ENCODE results near the gene MFSD12.
A peak's percentile ranks its signal among the peaks of the same experiment; 100 is the strongest.
"Not testable (repeated sequence)": the region's sequence is repeated elsewhere in the genome, so short reads cannot be mapped to it uniquely, and the experiment has no call there.

Gene MFSD12

DNA sequence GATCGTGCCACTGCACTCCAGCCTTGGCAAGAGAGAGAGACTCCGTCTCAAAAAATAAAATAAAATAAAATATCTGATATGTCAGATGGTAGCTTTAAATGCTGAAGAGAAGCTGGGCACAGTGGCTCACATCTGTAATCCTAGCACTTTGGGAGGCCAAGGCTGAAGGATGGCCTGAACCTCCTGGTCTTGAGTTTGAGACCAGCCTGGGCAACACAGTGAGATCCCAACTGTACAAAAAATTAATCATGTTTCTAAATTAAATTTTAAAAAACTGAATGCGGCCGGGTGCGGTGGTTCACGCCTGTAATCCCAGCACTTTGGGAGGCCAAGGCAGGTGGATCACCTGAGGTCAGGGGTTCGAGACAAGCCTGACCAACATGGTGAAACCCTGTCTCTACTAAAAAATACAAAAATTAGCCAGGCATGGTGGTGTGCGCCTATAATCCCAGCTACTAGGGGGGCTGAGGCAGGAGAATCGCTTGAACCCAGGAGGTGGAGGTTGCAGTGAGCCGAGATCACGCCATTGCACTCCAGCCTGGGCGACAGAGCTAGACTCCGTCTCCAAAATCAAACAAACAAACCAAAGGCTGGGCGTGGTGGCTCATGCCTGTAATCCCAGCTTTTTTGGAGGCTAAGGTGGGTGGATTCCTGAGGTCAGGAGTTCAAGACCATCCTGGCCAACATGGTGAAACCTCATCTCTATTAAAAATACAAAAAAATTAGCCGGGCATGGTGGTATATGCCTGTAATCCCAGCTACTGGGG, 26.8 kb upstream of the MFSD12 start:
- FAIRE-seq: not testable (repeated sequence)

DNA sequence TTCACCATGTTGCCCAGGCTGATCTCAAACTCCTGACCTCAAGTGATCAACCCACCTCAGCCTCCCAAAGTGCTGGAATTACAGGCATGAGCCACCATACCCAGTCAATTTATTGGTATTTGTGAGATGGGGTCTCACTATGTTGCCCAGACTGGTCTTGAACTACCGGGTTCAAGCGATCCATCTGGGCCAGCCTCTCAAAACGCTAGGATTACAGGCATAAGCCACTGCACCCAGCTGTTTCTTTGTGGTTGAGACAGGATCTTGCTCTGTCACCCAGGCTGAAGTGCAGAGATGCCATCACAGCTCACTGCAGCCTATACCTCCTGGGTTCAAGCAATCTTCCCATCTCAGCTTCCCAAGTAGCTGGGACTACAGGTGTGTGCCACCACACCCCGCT, 24.4 kb upstream of the MFSD12 start:
- not testable (repeated sequence) for FAIRE-seq

DNA sequence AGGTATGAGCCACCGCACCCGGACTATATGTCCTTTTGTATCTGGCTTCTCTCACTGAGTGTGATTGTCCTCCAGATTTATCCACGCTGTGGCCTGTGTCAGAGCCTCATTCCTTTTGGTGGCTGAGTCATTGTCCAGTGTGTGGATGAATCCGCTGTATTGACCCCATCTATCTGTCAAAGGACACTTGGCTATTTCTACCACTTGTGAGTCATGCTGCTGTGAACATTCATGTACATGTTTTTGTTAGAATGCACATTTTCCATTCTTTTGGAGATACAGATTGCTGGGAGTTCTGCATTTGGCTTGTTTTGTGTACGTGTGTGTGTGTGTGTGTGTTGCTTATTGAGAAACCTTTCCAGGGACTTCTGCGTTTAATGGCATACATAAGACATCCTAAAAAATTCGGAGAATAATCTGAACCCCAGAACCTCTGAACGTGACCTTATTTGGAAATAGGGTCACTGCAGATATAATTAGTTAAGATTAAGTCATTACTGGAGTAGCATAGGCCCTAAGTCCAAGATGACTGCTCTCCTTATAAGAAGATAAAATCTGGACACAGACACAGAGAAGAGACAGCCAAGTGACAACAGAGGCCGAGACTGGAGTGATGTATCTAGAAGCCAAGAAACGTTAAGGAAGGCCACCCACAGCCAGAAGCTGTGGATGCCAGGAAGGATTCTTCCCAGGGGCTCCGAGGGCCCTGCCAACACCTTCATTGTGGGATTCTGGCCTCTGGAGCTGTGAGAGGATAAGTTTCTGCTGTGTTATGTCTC, 23.0 kb upstream of the MFSD12 start:
- no peak for FAIRE-seq

DNA sequence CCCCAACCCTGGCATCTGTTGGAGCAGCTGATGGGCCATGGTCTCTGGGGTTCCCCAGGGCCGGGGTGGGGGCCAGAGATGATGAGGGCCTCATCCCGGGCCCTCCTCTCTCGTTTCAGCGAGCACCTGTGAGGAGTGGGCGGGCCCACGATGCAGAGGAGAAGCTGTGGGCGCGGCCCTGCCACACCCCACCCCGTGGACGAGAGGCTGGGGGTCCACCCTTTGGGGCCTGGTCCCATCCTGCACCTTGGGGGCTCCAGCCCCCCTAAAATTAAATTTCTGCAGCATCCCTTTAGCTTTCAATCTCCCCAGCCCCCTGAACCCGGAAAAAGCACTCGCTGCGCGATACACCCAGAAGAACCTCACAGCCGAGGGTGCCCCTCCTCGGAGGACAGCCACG, 21.0 kb upstream of the MFSD12 start:
- no peak for FAIRE-seq

DNA sequence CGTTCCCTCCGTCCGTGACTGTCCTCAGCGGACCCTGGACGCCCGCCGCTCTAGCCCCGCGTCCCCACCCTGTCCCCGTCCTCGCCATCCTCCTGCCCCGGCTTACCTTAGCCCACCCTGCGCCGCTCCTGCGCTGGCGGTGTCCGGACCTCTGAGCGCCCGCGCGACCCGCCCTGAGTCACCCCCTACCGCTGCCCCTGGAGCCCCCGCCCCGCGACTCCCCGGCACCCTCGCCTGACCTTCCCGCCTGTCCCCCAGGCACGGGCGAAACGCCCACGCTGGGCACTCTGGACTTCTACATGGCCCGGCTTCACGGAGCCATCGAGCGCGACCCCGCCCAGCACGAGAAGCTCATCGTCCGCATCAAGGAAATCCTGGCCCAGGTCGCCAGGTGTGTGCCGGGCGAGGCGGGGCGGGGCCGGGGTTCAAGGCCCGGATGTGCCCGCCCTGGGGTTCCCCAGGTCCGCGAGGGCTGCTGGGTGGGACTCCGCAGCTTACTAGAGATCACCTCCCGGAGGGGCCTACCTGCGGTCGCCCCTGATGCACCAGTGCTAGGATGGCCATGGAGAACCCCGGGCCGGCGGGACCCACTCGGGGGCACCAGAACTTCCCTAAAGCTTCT, 20.4 kb upstream of the MFSD12 start:
- FAIRE-seq: no peak

DNA sequence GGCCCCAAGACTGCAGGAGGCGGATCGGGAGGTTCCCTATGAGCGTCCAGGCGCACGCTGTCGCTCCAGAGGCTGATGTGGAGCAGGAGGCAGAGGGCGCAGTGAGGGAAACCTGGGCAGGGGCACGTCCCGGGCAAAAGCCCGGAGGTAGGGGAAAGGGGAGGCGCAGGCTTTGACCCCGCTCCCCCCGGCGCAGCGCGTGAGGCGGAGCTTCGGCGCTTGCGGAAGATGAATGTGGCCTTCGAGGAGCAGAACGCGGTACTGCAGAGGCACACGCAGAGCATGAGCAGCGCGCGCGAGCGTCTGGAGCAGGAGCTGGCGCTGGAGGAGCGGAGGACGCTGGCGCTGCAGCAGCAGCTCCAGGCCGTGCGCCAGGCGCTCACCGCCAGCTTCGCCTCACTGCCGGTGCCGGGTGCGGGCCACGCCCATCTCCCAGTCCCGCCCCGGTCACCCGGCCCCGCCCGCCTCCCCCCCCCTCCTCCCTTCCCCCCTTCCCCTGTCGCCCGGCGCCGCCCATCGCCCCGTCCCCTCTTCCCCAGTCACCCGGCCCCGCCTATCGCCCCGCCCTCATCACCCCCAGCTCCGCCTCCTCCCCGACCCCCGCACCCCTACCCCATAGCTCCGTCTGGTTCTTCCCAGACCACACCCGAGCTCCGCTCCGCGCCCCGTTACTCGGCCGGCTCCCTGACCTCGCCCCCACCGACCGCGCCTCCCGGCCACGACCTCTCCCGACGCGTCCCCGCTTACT, 19.5 kb upstream of the MFSD12 start:
- FAIRE-seq: no peak

DNA sequence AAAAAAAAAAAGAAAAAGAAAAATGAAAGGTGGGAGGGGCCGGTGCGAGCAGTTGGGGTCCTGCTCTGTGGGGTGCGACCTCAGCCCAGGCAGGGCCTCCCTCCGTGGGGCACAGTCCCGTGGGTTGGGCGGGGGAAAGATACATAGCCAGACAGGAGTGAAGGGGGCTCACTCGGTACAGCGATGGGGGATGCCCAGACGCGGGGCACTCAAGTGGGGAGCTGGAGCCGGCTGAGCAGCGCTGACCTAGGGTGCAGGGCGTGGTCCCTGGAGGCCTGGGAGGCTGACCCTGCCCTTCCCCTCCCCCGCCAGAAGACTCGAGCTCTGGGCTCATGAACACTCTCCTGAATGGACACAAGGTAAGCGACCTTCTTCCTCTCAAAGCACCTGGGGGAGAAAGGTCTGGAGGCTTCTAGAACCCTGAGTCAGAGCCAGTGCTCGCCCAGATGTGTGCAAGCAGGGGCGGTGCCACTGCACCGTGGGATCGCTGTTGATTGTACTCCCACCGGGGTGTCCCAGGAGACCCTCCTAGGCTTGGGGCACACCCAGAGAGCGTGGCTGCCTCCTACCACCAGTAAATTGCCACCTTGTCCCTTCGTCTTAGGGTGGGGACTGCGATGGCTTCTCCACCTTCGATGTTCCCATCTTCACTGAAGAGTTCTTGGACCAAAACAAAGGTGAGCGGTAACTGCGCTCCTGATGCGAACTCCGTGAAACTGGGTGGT, 18.7 kb upstream of the MFSD12 start:
- no peak for FAIRE-seq

DNA sequence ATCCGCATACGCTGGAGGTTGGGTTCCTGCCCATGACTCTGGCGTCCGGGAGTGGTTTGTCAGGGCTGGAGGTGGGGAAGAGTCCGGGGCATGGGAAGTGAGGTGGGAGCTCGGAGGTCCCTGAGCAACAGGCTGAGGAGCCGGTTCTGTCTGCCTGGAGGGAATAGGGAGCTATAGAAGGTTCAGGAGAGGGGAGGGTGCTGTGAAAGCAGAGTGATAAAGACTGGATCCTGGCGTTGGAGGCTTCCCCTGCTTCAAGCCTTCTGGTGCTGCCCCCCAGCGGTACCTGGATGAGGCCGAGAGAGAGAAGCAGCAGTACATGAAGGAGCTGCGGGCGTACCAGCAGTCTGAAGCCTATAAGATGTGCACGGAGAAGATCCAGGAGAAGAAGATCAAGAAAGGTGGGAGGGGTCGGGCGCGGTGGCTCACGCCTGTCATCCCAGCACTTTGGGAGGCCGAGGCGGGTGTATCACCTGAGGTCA, 17.9 kb upstream of the MFSD12 start:
- FAIRE-seq: no peak

DNA sequence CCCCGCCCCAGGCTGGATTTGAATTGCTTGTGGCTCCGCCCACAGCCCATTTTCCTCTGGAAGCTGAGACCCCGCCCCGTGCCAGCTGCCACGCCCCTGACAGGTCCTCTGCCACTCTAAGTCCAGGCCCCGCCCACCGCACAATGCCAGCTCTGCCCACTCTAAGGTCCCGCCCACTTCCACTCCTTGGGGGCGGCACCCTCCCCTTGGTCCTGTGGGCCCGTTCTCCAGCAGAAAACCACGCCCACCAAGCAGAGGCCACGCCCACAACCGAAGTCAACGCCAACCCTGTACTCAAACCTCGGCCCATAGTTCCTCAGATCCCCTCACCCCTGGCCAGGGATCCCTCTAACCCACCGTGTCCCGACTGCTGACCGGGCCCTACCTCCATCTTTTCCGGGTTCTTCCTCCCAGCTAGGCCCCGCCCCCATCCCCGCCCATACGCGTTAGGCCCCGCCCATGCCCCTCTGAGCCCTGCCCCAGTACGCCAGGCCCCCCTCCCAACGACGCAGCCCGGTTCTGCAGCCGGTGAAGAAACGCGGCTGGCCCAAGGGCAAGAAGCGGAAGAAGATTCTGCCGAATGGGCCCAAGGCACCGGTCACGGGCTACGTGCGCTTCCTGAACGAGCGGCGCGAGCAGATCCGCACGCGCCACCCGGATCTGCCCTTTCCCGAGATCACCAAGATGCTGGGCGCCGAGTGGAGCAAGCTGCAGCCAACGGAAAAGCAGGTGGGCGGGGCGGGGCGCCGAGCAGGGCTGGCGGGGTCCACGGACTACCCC, 16.7 kb upstream of the MFSD12 start:
- no peak for FAIRE-seq

DNA sequence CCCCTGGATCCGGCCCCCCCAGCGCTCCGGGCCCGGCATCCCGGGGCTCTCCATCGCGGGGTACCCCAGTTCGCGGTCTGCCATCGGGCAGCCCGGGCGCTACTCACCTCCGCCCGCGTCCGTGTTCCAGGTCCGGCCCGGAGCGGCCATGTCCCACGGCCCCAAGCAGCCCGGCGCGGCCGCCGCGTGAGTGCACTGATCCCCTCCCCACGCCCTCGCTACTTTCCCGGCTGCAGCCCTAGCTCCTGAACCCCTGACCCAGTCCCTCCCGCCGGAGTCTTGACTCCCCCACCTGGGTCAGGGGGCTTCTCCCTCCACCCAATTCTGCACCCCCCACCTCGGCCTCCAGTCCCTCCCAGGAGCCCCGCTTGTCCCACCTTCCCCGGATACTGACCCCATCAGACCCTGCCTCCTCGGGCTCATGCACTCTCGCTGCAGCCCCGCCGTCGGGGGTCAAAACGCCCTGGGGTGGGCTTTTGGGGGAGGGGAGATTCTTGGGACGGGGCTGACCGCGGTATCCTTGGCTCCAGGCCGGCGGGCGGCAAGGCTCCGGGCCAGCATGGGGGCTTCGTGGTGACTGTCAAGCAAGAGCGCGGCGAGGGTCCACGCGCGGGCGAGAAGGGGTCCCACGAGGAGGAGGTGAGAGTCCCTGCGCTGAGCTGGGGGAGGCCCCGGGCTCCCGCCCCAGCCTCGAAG, 15.9 kb upstream of the MFSD12 start:
- FAIRE-seq: no peak

DNA sequence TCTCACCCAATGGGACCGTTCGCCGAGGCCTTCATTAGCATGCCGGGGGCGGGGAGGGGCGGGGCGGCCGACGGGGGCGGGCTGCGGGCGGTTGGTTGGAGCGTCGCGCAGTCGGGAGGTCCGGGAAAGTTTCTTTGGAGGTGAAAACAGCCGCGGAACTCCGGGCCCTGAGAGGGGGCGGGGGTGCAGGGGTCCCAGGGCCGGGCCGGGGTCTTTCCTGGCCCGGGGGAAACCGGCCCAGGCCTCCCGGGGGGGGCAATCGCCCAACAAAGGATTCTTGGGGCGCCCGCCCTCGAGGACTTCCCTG, 15.4 kb upstream of the MFSD12 start, which contains the start of gene HMG20B:
TSS of gene HMG20B (plus strand) at position 90 of the 307 bp plus-strand sequence. CDS start 366 bp downstream, outside the sequence.
- no peak for FAIRE-seq

DNA sequence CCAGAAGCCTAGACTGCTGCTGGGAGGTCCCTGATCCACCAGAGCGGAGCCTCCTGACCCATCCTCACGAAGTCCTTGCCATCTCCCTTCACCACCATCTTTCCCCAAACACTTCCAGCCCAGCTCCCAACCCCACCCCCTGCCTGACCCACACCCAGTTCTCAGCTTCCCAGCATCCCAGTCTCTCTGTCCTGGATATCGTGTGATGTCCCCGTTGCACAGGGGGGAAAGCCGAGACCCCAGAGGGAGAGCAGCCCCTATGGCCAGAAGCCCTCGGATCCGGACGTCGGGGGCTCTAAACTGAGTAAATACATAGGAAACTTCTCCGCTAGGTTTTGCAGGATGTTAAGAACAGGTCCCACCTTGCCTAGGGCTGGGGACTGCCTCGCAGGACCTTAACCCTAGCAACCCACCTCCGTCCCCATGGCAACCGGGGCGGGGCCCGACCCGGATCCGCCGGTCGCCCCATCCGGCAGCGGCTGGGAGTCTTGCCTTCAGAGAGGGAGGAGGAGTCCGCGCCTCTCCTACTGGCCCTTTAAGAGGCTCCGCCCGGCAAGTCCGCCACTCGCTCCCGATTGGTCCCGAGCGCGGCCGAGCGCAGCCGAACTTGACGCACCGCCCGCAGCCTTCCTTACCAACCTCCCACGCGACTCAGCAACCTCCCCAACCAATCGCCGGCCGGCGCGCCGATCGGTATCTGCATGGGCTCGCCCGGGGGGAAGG, 14.9 kb upstream of the MFSD12 start:
- FAIRE-seq: peak; percentile 84

DNA sequence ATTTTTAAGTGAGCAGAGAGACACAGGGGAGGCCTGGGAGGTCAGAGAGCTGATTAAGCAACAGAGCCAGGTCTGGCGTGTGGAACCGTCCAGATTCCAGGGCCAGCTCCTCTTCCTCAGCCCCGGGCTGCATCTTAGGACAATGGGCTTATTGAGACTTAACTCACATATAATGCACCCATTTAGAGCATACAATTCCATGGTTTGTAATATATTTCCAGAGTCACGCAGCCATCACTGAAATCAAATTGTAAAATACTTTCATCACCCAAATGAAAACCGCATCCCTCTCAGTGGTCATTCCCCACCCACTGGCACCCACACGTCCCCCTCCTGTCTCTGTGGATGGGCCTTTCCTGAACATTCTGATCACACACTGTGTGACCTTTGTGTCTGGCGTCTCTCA, 13.2 kb upstream of the MFSD12 start:
- FAIRE-seq: no peak

DNA sequence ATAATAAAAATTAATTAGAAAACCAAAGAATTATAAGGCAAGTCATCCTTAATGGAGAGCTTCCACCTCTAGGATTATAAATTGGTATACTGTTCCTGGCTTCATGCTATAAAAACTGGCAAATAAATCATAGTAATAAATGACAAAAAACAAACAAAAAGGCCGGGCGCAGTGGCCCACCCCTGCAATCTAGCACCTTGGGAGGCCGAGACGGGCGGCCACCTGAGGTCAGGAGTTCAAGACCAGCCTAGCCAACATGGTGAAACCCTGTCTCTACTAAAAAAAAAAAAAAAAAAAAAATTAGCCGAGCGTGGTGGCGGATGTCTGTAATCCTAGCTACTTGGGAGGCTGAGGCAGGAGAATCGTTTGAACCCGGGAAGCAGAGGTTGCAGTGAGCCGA, 12.7 kb upstream of the MFSD12 start:
- FAIRE-seq: not testable (repeated sequence)

DNA sequence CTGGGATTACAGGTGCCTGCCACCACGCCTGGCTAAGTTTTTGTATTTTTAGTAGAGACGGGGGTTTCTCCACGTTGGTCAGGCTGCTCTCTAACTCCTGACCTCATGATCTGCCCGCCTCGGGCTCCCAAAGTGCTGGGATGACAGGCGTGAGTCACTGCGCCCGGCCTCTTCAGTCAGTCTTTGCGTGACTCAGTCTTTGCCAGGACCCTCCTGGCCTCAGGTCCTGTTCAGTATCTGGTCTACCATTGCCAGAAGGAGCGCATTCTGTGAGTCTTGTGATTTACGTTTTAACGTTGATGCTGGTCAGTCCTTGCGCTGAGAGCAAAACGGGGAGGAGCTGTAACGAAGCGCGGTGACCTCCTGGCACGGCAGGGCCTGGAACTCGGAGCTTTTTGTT, 7.8 kb upstream of the MFSD12 start:
- no peak for FAIRE-seq

DNA sequence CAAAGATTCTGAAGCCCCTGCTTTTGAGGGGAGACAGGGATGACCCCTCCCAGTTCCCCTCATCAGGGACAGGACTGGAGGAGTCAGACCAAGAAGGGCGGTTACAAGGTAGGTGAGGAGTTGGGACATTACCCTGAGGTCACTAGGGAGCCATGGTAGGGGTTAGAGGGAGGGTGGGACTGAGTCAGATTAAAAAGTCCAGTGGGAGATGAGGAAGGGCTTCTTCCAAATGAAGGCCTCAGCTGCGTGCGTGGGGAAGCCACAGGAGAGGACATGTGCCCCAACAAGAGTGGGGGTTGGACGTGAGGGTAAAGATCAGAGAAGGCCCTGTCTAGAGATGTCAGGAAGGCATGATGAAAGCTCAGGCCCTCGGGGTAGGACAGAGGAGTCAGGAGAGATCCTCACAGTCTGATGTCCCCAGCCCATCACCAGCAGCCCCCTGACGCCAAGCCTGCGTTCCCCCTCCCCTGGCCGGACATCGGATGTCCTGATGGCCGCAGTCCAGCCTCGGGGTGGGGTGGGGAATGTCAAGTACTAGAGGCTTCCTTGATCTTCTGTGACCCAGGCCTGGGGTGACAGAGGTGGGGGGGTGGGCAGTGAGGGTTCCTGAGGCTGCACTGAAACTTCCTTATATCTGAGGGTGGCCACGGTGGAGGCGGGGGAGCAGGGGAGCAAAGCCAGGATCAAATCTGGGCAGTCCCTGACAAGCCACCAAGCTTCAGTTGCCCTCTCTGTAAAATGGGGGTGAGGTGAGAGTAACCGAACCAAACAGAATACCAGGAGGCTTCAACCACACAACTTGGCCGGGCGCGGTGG, 6.5 kb upstream of the MFSD12 start:
- no peak for FAIRE-seq

DNA sequence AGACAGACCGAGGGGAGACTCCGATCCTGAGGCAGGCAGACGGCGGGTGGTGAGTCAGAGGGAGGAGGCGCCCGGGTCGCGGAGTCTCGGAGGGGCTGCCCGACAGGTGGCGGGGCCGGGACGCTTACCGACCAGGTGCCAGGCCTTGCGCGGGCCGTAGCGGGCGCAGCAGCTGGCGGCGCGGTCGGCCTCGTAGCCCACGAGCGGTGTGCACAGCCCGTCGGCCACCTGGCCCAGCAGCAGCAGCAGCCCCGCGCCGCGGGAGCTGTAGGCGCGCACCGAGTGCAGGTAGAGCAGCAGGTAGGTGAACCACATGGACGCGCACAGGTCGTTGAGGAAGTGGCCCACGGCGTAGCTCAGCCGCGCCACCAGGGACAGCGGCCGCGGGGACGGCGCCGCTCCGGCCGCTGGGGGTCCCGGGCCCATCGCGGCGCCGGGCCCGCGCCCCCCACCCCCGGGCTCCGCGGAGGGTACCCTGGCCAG, 367 bp downstream of the MFSD12 start:
- FAIRE-seq: no peak

DNA sequence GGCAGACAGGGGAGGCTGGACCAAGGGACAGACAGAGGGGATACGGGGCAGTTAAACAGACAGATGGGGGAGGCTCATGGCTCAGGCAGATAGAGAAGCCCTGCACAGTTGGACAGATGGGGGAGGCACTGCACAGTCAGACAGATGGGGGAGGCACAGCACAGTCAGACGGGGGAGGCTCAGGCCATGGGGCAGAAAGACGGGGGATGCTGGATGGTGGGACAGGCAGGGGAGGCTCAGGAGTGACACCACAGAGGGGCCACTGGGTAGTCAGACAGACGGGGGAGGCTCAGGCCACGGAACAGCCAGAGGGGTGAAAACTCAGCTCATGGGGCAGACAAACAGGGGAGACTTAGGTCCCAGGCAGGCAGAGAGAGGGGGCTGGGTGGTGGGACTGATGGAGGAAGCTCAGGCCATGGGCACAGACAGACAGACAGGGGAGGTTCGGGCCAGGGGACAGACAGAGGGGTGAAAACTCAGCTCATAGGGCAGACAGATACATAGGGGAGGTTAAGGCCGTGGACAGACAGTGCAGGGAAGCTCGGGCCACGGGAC, 886 bp downstream of the MFSD12 start:
- FAIRE-seq: no peak

Data from colon (tissue), 2 donors.